HUES48 (cell line): ENCODE data around the gene CENPP.

Experiments
- H3K27ac ChIP-seq: one replicate; pipeline ENCODE4 v1.7.0; 2013; ENCODE audit warnings: low read depth, low read length, inconsistent platforms
- H3K27me3 ChIP-seq: 2 replicates; pipeline ENCODE4 v1.6.1; 2013; ENCODE audit warnings: mild to moderate bottlenecking, low read length; ENCODE audit not compliant: control insufficient read depth, insufficient read depth
- H3K36me3 ChIP-seq: 2 replicates; pipeline ENCODE4 v1.6.1; 2013; ENCODE audit warnings: low read length; ENCODE audit not compliant: control insufficient read depth, insufficient read depth
- H3K4me1 ChIP-seq: 2 replicates; pipeline ENCODE4 v1.6.1; 2013; ENCODE audit warnings: mild to moderate bottlenecking, low read length; ENCODE audit not compliant: control insufficient read depth, insufficient read depth
- H3K4me3 ChIP-seq: 2 replicates; pipeline ENCODE4 v1.5.1; 2013; ENCODE audit warnings: mild to moderate bottlenecking, low read depth, low read length
- H3K9ac ChIP-seq: 2 replicates; pipeline ENCODE4 v1.6.1; 2013; ENCODE audit warnings: mild to moderate bottlenecking, low read depth, low read length, moderate library complexity
- H3K9me3 ChIP-seq: 2 replicates; pipeline ENCODE4 v1.6.1; 2013; ENCODE audit warnings: low read length; ENCODE audit not compliant: control insufficient read depth, insufficient read depth

Gene CENPP

DNA sequence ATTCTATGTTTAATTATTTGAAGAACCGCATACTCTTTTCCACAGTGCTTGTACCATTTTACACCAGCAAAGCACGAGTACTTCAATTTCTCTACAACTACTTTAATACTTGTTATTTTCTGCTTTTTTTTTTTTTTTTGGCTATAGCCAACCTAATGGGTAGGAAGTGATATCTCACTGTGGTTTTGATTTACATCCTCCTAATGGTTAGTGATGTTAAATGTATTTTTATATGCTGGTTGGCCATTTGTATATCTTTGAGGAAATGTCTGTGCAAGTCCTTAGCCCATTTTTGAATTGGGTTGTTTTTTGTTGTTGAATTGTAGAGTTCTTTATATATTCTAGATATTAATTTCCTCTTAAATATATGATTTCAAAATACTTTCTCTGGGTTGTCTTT is 56.0 kb downstream of the CENPP start:
- Histone ChIP-seq H3K27ac (no peak overlapping the region), H3K36me3 (no peaks in the 10 kb centered on the region), H3K4me1 (peaks cover 19% of the 10 kb centered on the region; the same call in 1 of the 2 replicates), H3K9me3 (no peaks in the 10 kb centered on the region), H3K4me3 (no peak overlapping the region), H3K27me3 (no peaks in the 10 kb centered on the region), H3K9ac (no peak overlapping the region)

DNA sequence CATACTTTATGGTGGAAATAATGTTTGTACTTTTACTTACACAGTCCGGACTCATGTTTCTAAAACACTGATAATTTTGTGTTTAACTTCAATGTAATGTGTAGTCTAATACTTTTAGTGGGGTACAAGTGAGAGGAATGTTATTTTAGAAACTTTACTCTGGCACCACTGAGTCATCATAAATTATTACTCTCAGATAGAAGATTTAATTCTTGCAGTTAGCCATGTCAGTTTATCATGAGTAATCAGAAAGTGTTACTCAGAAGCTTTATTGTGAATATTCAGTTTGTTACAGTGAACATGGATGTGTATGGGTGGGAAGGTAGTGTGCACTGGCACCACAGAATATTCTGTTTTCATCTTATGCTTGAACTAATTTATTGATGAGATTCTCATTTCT is 58.6 kb downstream of the CENPP start:
- H3K27me3 ChIP-seq = no peaks in the 10 kb centered on the region
- no peaks in the 10 kb centered on the region for H3K9me3 ChIP-seq
- H3K27ac ChIP-seq = no peak overlapping the region
- no peak overlapping the region for H3K4me3 ChIP-seq
- H3K36me3 ChIP-seq = no peaks in the 10 kb centered on the region
- H3K4me1 ChIP-seq = peaks cover 14% of the 10 kb centered on the region; the same call in 1 of the 2 replicates
- H3K9ac ChIP-seq = no peak overlapping the region

DNA sequence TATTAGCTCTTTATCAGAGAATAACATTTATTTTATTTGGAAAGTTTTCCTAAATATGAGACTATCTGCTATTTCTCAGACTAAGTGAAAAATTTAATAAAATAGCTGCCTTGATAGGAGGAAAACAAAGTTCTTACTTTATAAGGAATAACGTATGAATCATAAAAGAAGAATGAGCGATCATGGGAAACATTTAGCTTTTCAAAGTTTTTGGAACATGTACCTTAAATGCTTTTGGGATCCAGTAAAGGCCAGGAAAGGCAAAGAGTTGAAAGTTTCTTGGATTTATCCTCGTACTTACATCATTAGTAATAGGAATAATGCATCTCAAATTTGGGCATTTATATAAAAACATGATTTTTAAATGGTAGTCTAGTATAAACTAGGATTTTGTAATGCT is 59.2 kb downstream of the CENPP start:
- no peaks in the 10 kb centered on the region for H3K36me3 ChIP-seq
- H3K27me3 ChIP-seq = no peaks in the 10 kb centered on the region
- H3K9me3 ChIP-seq = no peaks in the 10 kb centered on the region
- no peak overlapping the region for H3K9ac ChIP-seq
- H3K27ac ChIP-seq = no peak overlapping the region
- no peak overlapping the region for H3K4me3 ChIP-seq
- H3K4me1 ChIP-seq = peaks cover 8% of the 10 kb centered on the region; the same call in 1 of the 2 replicates

DNA sequence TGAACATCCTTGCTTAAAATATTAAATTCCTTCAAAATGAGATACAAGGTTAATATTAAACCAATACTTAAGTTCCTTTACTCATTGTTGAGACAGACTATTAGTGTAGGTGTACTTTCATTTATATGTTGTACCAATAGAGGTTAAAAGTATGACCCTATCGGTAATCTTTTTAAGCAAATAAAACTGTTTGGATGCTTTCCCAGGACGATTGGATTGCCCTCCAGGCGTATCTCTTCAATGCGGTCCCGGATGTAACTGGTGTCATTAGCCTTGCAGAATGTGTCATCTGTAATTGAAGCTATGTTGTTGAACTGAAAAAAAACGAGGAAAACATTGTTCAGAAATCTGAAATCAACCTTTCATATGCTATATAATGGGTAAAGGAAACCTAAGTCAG is 59.7 kb downstream of the CENPP start:
- Histone ChIP-seq H3K36me3 (no peaks in the 10 kb centered on the region), H3K27ac (no peak overlapping the region), H3K9me3 (no peaks in the 10 kb centered on the region), H3K4me3 (no peak overlapping the region), H3K9ac (no peak overlapping the region), H3K4me1 (peaks cover 3% of the 10 kb centered on the region; the same call in 1 of the 2 replicates), H3K27me3 (no peaks in the 10 kb centered on the region)

DNA sequence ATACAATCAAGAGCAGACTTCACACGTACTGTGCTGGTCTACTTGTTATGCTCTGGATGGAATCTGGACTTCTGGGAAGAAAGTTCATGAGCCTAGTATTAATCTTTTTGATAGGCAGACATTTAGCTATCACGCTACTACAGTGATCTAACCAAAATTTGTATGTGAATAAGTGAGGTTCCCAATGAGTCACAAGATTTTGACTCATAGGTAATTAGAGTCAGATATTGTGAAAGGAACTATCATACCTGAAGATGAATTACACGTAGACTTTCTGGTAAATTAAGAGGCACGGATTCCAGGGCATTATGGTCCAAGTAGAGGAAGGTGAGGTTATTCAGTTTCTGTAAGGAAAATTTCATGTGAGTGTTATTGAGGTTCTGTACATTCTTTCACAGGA is 60.2 kb downstream of the CENPP start:
- Histone ChIP-seq H3K9me3 (no peaks in the 10 kb centered on the region), H3K4me3 (no peak overlapping the region), H3K4me1 (no peaks in the 10 kb centered on the region)

DNA sequence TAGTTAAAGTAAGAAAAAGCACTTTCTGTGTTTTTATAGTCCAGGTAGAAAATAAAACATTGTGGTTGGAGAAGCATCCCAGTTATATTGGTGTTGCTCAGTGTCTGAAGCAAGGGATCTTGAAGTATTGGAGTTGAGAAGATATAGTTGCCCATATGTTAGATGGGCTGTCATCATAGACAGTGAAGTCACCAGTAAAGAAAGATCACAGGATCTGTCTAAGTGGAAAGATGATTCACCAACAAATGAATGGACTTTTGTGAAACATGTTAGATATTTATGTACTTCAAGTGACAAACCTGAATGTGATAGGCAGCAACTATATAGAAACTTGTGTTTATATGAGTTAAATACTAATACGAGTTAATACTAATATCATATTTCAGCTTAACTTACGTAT is 66.9 kb downstream of the CENPP start:
- no peak overlapping the region for H3K27ac ChIP-seq
- no peak overlapping the region for H3K9ac ChIP-seq
- no peaks in the 10 kb centered on the region for H3K4me1 ChIP-seq
- H3K27me3 ChIP-seq = no peaks in the 10 kb centered on the region
- no peak overlapping the region for H3K4me3 ChIP-seq
- no peaks in the 10 kb centered on the region for H3K9me3 ChIP-seq
- no peaks in the 10 kb centered on the region for H3K36me3 ChIP-seq

More for the DNA sequence above, 60.2 kb downstream of the CENPP start:
- Histone ChIP-seq H3K9ac (no peak overlapping the region), H3K27ac (no peak overlapping the region), H3K27me3 (no peaks in the 10 kb centered on the region), H3K36me3 (no peaks in the 10 kb centered on the region)

DNA sequence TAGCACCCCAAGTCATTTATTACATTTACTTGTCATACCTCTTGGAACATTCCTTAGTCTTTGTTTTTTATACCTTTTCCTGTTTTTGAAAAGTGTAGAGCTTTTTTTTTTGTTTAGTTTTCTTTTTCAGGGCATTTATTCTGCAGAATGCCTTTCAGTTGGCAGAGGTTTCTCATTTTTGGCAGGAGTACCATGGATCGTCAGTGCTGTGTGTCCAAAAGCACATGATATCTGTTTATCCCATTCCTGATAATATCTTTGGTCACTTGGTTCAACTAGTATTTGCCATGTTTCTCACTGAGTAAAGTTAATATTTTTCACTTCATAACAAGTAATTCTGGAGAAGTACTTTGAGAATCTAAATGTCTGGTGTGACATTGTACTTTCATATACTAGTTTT is 67.9 kb downstream of the CENPP start:
- no peaks in the 10 kb centered on the region for H3K9me3 ChIP-seq
- H3K9ac ChIP-seq = no peak overlapping the region
- H3K36me3 ChIP-seq = no peaks in the 10 kb centered on the region
- no peaks in the 10 kb centered on the region for H3K4me1 ChIP-seq
- no peaks in the 10 kb centered on the region for H3K27me3 ChIP-seq
- H3K4me3 ChIP-seq = no peak overlapping the region
- H3K27ac ChIP-seq = no peak overlapping the region

DNA sequence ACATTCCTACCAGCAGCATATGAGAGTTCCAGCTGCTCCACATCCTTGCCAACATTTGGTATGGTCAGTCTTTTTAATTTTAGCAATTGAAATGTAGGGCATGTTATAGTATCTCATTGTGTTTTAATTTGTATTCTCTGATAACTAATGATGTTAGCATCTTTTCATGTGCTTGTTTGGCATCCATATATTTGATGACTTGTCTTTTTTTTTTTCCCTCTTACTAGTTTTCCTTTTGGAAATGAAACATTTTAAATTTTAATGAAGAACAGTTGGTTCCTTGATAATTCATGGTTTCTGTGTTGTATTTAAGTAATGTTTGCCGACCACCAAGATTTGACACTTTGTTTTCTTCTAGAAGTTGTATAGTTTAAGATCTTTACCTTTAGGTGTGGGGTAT is 69.9 kb downstream of the CENPP start:
- no peaks in the 10 kb centered on the region for H3K9me3 ChIP-seq
- H3K27me3 ChIP-seq = no peaks in the 10 kb centered on the region
- no peak overlapping the region for H3K27ac ChIP-seq
- H3K4me1 ChIP-seq = no peaks in the 10 kb centered on the region
- H3K36me3 ChIP-seq = no peaks in the 10 kb centered on the region
- no peak overlapping the region for H3K4me3 ChIP-seq
- no peak overlapping the region for H3K9ac ChIP-seq

DNA sequence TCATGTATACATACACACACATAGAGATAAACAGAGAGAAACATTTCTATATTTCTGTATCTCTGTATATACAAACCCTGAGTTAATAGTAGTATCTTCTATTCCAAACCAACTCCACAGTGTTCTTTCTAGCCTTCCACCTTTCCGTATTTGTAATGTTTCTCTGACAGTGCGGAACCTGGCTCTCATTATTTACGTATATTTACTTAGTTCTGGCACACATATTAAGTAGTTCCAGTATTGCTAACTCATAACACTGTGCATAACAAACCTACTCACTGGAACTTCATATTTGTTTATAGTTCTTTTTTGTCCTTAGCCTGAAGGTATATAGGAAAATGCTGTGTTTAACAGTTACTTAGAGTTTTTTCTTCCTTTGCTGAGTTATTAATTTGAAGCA is 72.1 kb downstream of the CENPP start:
- Histone ChIP-seq H3K27me3 (no peaks in the 10 kb centered on the region), H3K9ac (no peak overlapping the region), H3K4me1 (no peaks in the 10 kb centered on the region), H3K36me3 (no peaks in the 10 kb centered on the region), H3K4me3 (no peak overlapping the region), H3K27ac (no peak overlapping the region), H3K9me3 (no peaks in the 10 kb centered on the region)

DNA sequence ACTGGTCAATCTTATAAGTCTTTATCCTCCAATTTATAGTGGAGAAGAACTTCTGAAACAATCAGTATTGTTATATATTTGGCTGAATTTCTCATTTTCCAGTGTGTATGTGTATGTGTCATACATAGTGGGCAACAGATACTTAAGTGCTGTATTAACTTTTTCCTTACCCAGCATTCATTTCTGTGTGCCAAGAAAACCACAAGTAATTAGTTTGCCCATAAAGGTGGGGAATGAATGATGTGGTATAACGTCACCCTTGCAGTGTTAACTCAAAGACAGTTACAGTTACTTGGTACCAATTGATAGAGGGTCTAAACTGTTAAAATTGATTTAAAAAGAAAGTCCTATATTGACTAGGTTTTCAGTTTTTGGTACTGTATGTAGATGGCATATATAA is 76.6 kb downstream of the CENPP start:
- H3K4me3 ChIP-seq = no peak overlapping the region
- no peaks in the 10 kb centered on the region for H3K27me3 ChIP-seq
- no peaks in the 10 kb centered on the region for H3K4me1 ChIP-seq
- no peaks in the 10 kb centered on the region for H3K9me3 ChIP-seq
- H3K36me3 ChIP-seq = no peaks in the 10 kb centered on the region
- H3K27ac ChIP-seq = no peak overlapping the region
- no peak overlapping the region for H3K9ac ChIP-seq

DNA sequence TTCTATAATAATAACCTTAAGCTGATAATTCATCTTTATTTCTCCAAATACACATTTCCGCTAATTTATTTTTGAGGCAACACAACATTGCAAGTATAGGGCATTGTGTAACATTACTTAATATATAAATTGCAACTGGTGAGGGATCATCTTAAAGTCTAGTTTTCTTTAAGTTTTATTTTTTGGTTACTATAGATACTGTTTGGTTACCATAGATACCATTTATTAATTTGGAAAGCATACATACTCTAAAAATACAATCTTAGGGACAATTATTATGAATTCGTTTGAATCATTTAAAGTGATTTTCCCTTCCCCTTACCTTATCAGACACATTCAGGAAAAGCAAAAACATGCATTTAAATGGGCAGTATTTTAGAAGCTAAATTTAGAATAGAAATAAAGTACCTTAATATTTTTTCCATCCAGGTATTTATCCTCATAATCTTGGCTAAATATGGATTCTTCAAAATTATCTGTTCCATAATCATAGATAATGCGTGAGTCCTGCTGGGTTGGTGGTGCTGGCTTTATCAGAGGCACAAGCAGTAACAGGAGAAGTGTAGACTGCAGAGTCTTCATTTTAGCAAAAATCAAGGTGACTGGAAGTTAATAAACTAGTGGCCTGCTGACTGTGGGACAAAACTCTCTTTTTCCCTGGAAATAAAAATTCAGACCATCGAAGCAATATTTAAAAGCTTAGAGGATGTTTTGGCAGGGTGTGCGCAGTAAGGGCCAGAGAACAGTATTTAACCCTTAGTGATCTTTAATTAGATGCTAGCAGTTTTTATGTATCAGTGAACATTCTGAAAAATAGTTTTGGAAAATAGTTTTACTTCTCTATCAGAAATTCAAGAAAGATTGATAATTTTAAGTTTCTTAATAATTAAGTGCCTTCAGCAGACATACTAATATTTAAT is 77.3 kb downstream of the CENPP start:
- H3K27ac ChIP-seq = no peak overlapping the region
- H3K9me3 ChIP-seq = no peaks in the 10 kb centered on the region
- H3K36me3 ChIP-seq = no peaks in the 10 kb centered on the region
- H3K4me3 ChIP-seq = no peak overlapping the region
- no peaks in the 10 kb centered on the region for H3K27me3 ChIP-seq
- H3K4me1 ChIP-seq = no peaks in the 10 kb centered on the region
- no peak overlapping the region for H3K9ac ChIP-seq
